ENCODE data around the gene BOD1L1. TPM values are rescaled to one million over a fixed set of nuclear protein-coding genes. Genes with fewer than 3 reads are reported as not detected.

BOD1L1 gene
- total and polyA plus RNA-seq, 2 of the 8 experiments (the other 6 are each of a cell fraction or from before 2014, with no cell fraction given), result 6.8 to 39.3 TPM

GRCh38 chr4:13659341-13660070, 32.0 kb upstream of the BOD1L1 start:
- Histone ChIP-seq H2BK15ac (ENCODE audit: low read length) (no peak overlapping the region), H2AK5ac (ENCODE audit: low read depth, low read length) (no peak overlapping the region), H3K14ac (ENCODE audit: insufficient read length) (no peak overlapping the region), H3K79me2 (ENCODE audit: control insufficient read depth in 1 of 2, insufficient read depth in 2 of 2, low read length in 2 of 2) (no peaks in the 10 kb centered on the region), H4K5ac (ENCODE audit: insufficient read length, low read depth, low read length) (no peak overlapping the region), H3K4ac (replicated peaks; ENCODE audit: insufficient read length, low read depth, low read length) (no peak overlapping the region), H3K23ac (ENCODE audit: insufficient read length) (no peak overlapping the region), H3K18ac (ENCODE audit: extremely low read depth, low read length) (no peak overlapping the region), H3K9me3 (ENCODE audit: insufficient read depth in 2 of 2, low read depth in 1 of 2, low read length in 1 of 2) (no peaks in the 10 kb centered on the region), H2BK5ac (ENCODE audit: low read depth, low read length) (no peak overlapping the region), H3K4me3 (ENCODE audit: extremely low read depth in 1 of 4, insufficient read depth in 2 of 4, low read depth in 3 of 4, low read length in 4 of 4) (no peak overlapping the region), H3K79me1 (ENCODE audit: low read depth, low read length) (no peaks in the 10 kb centered on the region), H3K27ac (ENCODE audit: low read depth, low read length) (no peak overlapping the region), H4K8ac (ENCODE audit: extremely low read depth, insufficient read depth, low read length) (no peak overlapping the region), H3K36me3 (ENCODE audit: control insufficient read depth in 2 of 4, insufficient read depth in 4 of 4, low read length in 3 of 4) (no peaks in the 10 kb centered on the region), H3K4me2 (ENCODE audit: insufficient read depth in 1 of 2, low read depth in 2 of 2, low read length in 2 of 2) (no peak overlapping the region), H4K91ac (replicated peaks; ENCODE audit: insufficient read length, low read length) (no peak overlapping the region), H3K23me2 (ENCODE audit: low read depth, low read length) (no peaks in the 10 kb centered on the region), H3K27me3 (replicated peaks in 1 of 4; ENCODE audit: control insufficient read depth in 3 of 4, extremely low read depth in 1 of 4, insufficient read depth in 3 of 4, low read length in 3 of 4) (no peaks in the 10 kb centered on the region), H3K56ac (replicated peaks; ENCODE audit: insufficient read length, low read depth, low read length) (no peak overlapping the region), H3K4me1 (replicated peaks in 1 of 4; ENCODE audit: control insufficient read depth in 3 of 4, insufficient read depth in 4 of 4, low read length in 3 of 4) (no peaks in the 10 kb centered on the region; a peak in 2 of 7 replicates), H2BK12ac (ENCODE audit: low read depth, low read length) (no peak overlapping the region), H3K9ac (replicated peaks in 1 of 4; ENCODE audit: extremely low read depth in 1 of 4, low read depth in 3 of 4, low read length in 3 of 4) (no peak overlapping the region), H2BK120ac (replicated peaks; ENCODE audit: low read depth, low read length) (no peak overlapping the region), H2AFZ (ENCODE audit: low read length) (no peak overlapping the region), H2BK20ac (ENCODE audit: low read length) (no peak overlapping the region), H4K20me1 (replicated peaks in 1 of 2; ENCODE audit: control insufficient read depth in 1 of 2, insufficient read depth in 2 of 2, low read length in 2 of 2) (no peaks in the 10 kb centered on the region)
- POLR2A ChIA-PET (ENCODE audit: partially characterized antibody), result no interaction called here
- DNase-seq (ENCODE audit: low read depth in 1 of 2, low spot score in 2 of 2) (no peak), FAIRE-seq (no peak)
- CTCF ChIA-PET (ENCODE audit: partially characterized antibody), result interaction anchor here (0.6 to 1.4 kb wide), 3 partner anchors 9 to 711 kb away, joined by 3 to 4 read pairs (median 3); no protein-coding TSS in a partner anchor
- WGBS, 2 experiments (ENCODE audit: extremely low coverage in 1 of 2, insufficient coverage in 1 of 2, insufficient read length in 1 of 2, insufficient replicate concordance in 2 of 2, low coverage in 1 of 2, low lambda C conversion rate in 2 of 2, missing lambda C conversion rate in 1 of 2), result 85% methylated on average over 6 of the region's 6 CpGs; no CpG with 5 or more reads in 1 of the 2 experiments
- TF ChIP-seq SP1 (IDR thresholded peaks at IDR 0.05; ENCODE audit: low read depth, low read length) (no peak), EZH2 (IDR thresholded peaks at IDR 0.05; ENCODE audit: low read depth, low read length, severe bottlenecking) (no peak), GTF2F1 (IDR thresholded peaks at IDR 0.05; ENCODE audit: borderline replicate concordance, low read depth, low read length) (no peak), KDM4A (IDR thresholded peaks at IDR 0.05; ENCODE audit: low read depth, low read length, severe bottlenecking) (no peak), KDM1A (IDR thresholded peaks at IDR 0.05; ENCODE audit: borderline replicate concordance, low read length) (no peak), SP4 (IDR thresholded peaks at IDR 0.05; ENCODE audit: low read length) (no peak), SUZ12 (IDR thresholded peaks at IDR 0.05; ENCODE audit: low read length) (no peak), SIRT6 (IDR thresholded peaks at IDR 0.05; ENCODE audit: low read length) (no peak), TCF12 (IDR thresholded peaks at IDR 0.05; ENCODE audit: low read depth, low read length) (no peak), TAF1 (IDR thresholded peaks at IDR 0.05; ENCODE audit: low read depth, low read length) (no peak), FOSL1 (IDR thresholded peaks at IDR 0.05; ENCODE audit: insufficient read depth, low read depth, low read length) (no peak), GABPA (IDR thresholded peaks at IDR 0.05; ENCODE audit: borderline replicate concordance, insufficient read depth, low read length) (no peak), CHD2 (IDR thresholded peaks at IDR 0.05; ENCODE audit: low read length) (no peak), ZNF274 (IDR thresholded peaks at IDR 0.05; ENCODE audit: borderline replicate concordance, extremely low read depth, low read length) (no peak)

All from H1 (cell line).